Measurements from ENCODE around the gene IPO13.
A peak's percentile ranks its signal among the peaks of the same experiment; 100 is the strongest.

The IPO13 gene

DNA sequence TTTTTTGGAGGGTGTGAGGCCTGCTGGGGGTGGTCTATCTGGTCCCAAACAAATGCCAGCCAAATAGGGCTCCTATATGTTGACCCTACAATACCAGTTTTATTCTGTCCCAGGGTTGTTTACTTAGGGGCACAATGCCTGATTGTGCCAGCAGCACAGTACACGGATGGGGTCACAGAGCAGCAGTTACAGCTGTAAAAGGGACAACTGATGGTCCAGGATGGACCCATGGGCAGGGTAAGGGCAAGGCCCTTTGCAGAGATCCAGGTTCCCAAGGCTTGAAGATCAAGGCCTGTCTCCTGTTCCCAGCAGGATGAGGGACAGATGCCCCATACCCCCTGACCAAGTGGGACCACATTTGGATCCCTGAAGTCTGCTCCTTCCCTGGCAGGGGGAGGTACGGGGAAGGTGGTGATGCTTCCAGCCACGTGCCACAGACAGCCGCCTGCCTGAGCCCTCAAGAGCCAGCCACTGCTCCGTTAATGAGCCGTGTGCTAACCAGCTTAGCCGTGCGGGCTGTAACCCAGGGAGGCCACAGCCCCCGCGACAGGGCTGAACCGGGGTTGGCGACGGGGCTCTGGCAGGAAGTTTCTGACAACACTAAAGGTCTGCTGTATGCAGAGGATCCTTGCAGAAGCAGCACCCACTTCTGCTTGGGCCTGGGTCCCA, 66.3 kb downstream of the IPO13 start (continued):
- TF ChIP-seq ZNF565 (CRISPR knock-in tag; conservative IDR thresholded peaks at IDR 0.05; ENCODE audit: low read depth), result no peak
- no peak for TF ChIP-seq TCF4 (CRISPR knock-in tag; IDR thresholded peaks at IDR 0.05; ENCODE audit: borderline replicate concordance)
- no peak for TF ChIP-seq ISL1 (CRISPR knock-in tag; IDR thresholded peaks at IDR 0.05)
- TF ChIP-seq ZNF8 (CRISPR knock-in tag; IDR thresholded peaks at IDR 0.05), result no peak

DNA sequence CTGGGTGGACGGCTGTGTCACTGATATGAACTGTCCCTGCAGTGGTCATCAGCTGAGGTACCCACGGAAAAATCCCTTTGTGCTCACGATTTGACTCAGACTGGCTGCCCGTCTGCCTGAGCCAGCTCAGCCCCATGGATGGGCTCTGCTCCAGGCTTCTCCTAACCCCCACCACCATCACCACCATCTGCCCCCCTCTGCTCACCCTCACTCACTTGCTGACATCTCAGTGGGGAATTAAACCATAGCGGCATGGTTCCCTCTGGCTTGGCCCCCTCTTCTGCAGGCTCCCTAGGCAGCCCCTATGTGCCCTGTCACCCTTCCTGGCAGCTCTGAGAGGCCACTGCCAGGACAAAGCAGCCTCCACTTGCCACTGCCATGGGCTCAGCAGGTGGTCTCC, 67.2 kb downstream of the IPO13 start:
- TF ChIP-seq, protein P1, sequence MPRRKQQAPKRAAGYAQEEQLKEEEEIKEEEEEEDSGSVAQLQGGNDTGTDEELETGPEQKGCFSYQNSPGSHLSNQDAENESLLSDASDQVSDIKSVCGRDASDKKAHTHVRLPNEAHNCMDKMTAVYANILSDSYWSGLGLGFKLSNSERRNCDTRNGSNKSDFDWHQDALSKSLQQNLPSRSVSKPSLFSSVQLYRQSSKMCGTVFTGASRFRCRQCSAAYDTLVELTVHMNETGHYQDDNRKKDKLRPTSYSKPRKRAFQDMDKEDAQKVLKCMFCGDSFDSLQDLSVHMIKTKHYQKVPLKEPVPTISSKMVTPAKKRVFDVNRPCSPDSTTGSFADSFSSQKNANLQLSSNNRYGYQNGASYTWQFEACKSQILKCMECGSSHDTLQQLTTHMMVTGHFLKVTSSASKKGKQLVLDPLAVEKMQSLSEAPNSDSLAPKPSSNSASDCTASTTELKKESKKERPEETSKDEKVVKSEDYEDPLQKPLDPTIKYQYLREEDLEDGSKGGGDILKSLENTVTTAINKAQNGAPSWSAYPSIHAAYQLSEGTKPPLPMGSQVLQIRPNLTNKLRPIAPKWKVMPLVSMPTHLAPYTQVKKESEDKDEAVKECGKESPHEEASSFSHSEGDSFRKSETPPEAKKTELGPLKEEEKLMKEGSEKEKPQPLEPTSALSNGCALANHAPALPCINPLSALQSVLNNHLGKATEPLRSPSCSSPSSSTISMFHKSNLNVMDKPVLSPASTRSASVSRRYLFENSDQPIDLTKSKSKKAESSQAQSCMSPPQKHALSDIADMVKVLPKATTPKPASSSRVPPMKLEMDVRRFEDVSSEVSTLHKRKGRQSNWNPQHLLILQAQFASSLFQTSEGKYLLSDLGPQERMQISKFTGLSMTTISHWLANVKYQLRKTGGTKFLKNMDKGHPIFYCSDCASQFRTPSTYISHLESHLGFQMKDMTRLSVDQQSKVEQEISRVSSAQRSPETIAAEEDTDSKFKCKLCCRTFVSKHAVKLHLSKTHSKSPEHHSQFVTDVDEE (CRISPR knock-in tag; IDR thresholded peaks at IDR 0.05), result no peak
- TF ChIP-seq OSR1 (CRISPR knock-in tag; IDR thresholded peaks at IDR 0.05), result no peak
- no peak for TF ChIP-seq RARB (CRISPR knock-in tag; IDR thresholded peaks at IDR 0.05)
- no peak for TF ChIP-seq ZFP30 (CRISPR knock-in tag; IDR thresholded peaks at IDR 0.05)
- no peak for TF ChIP-seq BACH2 (CRISPR knock-in tag; IDR thresholded peaks at IDR 0.05; ENCODE audit: borderline replicate concordance)
- no peak for TF ChIP-seq TCF4 (CRISPR knock-in tag; IDR thresholded peaks at IDR 0.05; ENCODE audit: borderline replicate concordance)
- no peak for TF ChIP-seq ZNF8 (CRISPR knock-in tag; IDR thresholded peaks at IDR 0.05)
- ATAC-seq, result no peak

DNA sequence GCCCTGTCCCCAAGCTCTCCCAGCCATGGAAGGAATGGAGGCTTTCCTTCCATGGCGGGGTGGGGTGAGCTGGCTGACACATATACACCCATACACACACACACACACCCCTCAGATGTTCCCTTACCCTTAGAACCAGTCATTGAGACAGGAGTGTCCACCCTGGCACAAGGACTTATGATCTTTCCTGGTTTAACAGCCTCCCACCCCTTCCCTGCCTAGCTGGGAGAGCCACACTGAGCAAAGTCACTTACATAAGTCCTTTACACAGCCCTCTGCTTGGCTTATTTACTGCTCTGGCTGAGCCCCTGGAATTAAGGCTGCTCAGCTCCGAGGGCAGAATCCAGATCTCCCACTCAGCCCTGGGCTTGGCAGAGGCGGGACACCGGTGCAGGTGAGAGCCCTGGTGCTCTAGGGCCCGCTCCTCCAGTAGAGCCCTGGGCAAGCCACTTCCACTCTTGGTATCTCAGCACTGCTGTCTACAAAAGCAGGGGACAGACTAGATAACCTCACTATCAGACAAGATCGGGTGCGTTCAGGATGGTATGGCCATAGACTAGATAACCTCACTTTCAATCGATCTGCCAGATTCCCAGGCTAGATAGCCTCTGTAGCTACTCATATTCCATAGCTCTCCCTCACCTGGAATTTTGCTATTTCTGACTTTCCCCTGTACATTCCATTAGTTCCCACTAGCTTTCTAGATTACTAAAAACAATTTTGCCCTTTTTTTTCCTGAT, 67.8 kb downstream of the IPO13 start:
- TF ChIP-seq OSR1 (CRISPR knock-in tag; IDR thresholded peaks at IDR 0.05) (no peak), ZNF8 (CRISPR knock-in tag; IDR thresholded peaks at IDR 0.05) (no peak), CSDC2 (CRISPR knock-in tag; IDR thresholded peaks at IDR 0.05) (no peak), TOX (CRISPR knock-in tag; IDR thresholded peaks at IDR 0.05; ENCODE audit: borderline replicate concordance) (no peak), ZFP3 (CRISPR knock-in tag; IDR thresholded peaks at IDR 0.05) (no peak), ISL1 (CRISPR knock-in tag; IDR thresholded peaks at IDR 0.05) (no peak), ESRRG (CRISPR knock-in tag; IDR thresholded peaks at IDR 0.05) (no peak), GLIS3 (CRISPR knock-in tag; IDR thresholded peaks at IDR 0.05) (no peak), TCF4 (CRISPR knock-in tag; IDR thresholded peaks at IDR 0.05; ENCODE audit: borderline replicate concordance) (no peak), RARB (CRISPR knock-in tag; IDR thresholded peaks at IDR 0.05) (no peak), PPARA (CRISPR knock-in tag; IDR thresholded peaks at IDR 0.05; ENCODE audit: borderline replicate concordance) (no peak), ZNF70 (CRISPR knock-in tag; IDR thresholded peaks at IDR 0.05) (no peak), ZFP30 (CRISPR knock-in tag; IDR thresholded peaks at IDR 0.05) (no peak), ZC3H10 (CRISPR knock-in tag; IDR thresholded peaks at IDR 0.05) (no peak), ARNTL (CRISPR knock-in tag; IDR thresholded peaks at IDR 0.05; ENCODE audit: borderline replicate concordance, low read depth) (no peak), ZNF565 (CRISPR knock-in tag; conservative IDR thresholded peaks at IDR 0.05; ENCODE audit: low read depth) (no peak)
- TF ChIP-seq, protein P2, sequence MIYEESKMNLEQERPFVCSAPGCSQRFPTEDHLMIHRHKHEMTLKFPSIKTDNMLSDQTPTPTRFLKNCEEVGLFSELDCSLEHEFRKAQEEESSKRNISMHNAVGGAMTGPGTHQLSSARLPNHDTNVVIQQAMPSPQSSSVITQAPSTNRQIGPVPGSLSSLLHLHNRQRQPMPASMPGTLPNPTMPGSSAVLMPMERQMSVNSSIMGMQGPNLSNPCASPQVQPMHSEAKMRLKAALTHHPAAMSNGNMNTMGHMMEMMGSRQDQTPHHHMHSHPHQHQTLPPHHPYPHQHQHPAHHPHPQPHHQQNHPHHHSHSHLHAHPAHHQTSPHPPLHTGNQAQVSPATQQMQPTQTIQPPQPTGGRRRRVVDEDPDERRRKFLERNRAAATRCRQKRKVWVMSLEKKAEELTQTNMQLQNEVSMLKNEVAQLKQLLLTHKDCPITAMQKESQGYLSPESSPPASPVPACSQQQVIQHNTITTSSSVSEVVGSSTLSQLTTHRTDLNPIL (CRISPR knock-in tag; IDR thresholded peaks at IDR 0.05; ENCODE audit: low read depth), result no peak
- TF ChIP-seq, protein P3, sequence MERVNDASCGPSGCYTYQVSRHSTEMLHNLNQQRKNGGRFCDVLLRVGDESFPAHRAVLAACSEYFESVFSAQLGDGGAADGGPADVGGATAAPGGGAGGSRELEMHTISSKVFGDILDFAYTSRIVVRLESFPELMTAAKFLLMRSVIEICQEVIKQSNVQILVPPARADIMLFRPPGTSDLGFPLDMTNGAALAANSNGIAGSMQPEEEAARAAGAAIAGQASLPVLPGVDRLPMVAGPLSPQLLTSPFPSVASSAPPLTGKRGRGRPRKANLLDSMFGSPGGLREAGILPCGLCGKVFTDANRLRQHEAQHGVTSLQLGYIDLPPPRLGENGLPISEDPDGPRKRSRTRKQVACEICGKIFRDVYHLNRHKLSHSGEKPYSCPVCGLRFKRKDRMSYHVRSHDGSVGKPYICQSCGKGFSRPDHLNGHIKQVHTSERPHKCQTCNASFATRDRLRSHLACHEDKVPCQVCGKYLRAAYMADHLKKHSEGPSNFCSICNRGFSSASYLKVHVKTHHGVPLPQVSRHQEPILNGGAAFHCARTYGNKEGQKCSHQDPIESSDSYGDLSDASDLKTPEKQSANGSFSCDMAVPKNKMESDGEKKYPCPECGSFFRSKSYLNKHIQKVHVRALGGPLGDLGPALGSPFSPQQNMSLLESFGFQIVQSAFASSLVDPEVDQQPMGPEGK (CRISPR knock-in tag; IDR thresholded peaks at IDR 0.05; ENCODE audit: borderline replicate concordance), result no peak
- TF ChIP-seq, protein P4, sequence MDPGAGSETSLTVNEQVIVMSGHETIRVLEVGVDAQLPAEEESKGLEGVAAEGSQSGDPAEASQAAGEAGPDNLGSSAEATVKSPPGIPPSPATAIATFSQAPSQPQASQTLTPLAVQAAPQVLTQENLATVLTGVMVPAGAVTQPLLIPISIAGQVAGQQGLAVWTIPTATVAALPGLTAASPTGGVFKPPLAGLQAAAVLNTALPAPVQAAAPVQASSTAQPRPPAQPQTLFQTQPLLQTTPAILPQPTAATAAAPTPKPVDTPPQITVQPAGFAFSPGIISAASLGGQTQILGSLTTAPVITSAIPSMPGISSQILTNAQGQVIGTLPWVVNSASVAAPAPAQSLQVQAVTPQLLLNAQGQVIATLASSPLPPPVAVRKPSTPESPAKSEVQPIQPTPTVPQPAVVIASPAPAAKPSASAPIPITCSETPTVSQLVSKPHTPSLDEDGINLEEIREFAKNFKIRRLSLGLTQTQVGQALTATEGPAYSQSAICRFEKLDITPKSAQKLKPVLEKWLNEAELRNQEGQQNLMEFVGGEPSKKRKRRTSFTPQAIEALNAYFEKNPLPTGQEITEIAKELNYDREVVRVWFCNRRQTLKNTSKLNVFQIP (CRISPR knock-in tag; IDR thresholded peaks at IDR 0.05; ENCODE audit: borderline replicate concordance, low read depth), result no peak
- ATAC-seq, result peak; percentile 15; the same call in 1 of the 3 replicates
